ENCODE results near the gene CD40. TPM values are rescaled to one million over a fixed set of nuclear protein-coding genes. Genes with fewer than 3 reads are reported as not detected.

The CD40 gene
- polyA plus RNA-seq, 3 donors = 14.4 to 26.1 (median 18.8) TPM

GRCh38 chr20:46161921-46162320, 43.8 kb downstream of the CD40 start:
- Histone ChIP-seq H4K20me1 (ENCODE audit: insufficient read depth, low read length) (no peaks in the 10 kb centered on the region), H3K9me3 (replicated peaks in 1 of 2; ENCODE audit: control insufficient read depth in 1 of 2, insufficient read depth in 1 of 2, low read length in 2 of 2) (no peaks in the 10 kb centered on the region), H3K9ac (ENCODE audit: insufficient read depth, low read length, poor library complexity, severe bottlenecking) (no peak overlapping the region), H3K36me3 (replicated peaks in 1 of 2; ENCODE audit: control insufficient read depth in 1 of 2, insufficient read depth in 2 of 2, low read length in 2 of 2) (no peaks in the 10 kb centered on the region), H2AFZ (ENCODE audit: insufficient read depth, low read depth, low read length, poor library complexity, severe bottlenecking) (no peak overlapping the region), H3K4me2 (replicated peaks; ENCODE audit: extremely low read depth, low read length, poor library complexity, severe bottlenecking) (no peak overlapping the region), H3K79me2 (ENCODE audit: insufficient read depth, low read length) (no peaks in the 10 kb centered on the region), H3K27ac (ENCODE audit: low read depth in 1 of 2, low read length in 2 of 2) (no peak overlapping the region), H3K27me3 (ENCODE audit: control insufficient read depth in 2 of 2, insufficient read depth in 2 of 2, low read length in 2 of 2) (no peaks in the 10 kb centered on the region), H3K4me1 (ENCODE audit: control insufficient read depth in 1 of 2, insufficient read depth in 2 of 2, low read length in 2 of 2) (no peaks in the 10 kb centered on the region), H3K4me3 (replicated peaks in 1 of 3; ENCODE audit: low read depth in 2 of 3, low read length in 3 of 3) (no peak overlapping the region)
- no CpG with 5 or more reads among the region's 1 CpG for WGBS (ENCODE audit: insufficient coverage)
- H3K4me3 Mint-ChIP-seq = no peak overlapping the region
- no peak for TF ChIP-seq CTCF (IDR thresholded peaks at IDR 0.05)
- H3K4me1 Mint-ChIP-seq = no peaks in the 10 kb centered on the region
- intact Hi-C loops (cut with micrococcal nuclease) = no loop called here
- H3K9me3 Mint-ChIP-seq = no peaks in the 10 kb centered on the region
- H3K27me3 Mint-ChIP-seq (ENCODE audit: low read depth in 3 of 3) = peaks cover 3 to 15% (median 7%) of the 10 kb centered on the region in 3 donors
- no peaks in the 10 kb centered on the region for H3K36me3 Mint-ChIP-seq
- H3K27ac Mint-ChIP-seq = no peak overlapping the region
- DNase-seq = no peak

GRCh38 chr20:46164254-46164653, 46.1 kb downstream of the CD40 start:
- Histone ChIP-seq H2AFZ (ENCODE audit: insufficient read depth, low read depth, low read length, poor library complexity, severe bottlenecking) (no peak overlapping the region), H3K4me3 (replicated peaks in 1 of 3; ENCODE audit: low read depth in 2 of 3, low read length in 3 of 3) (no peak overlapping the region), H3K9ac (ENCODE audit: insufficient read depth, low read length, poor library complexity, severe bottlenecking) (no peak overlapping the region), H4K20me1 (ENCODE audit: insufficient read depth, low read length) (no peaks in the 10 kb centered on the region), H3K27me3 (ENCODE audit: control insufficient read depth in 2 of 2, insufficient read depth in 2 of 2, low read length in 2 of 2) (no peaks in the 10 kb centered on the region), H3K4me2 (replicated peaks; ENCODE audit: extremely low read depth, low read length, poor library complexity, severe bottlenecking) (no peak overlapping the region), H3K36me3 (replicated peaks in 1 of 2; ENCODE audit: control insufficient read depth in 1 of 2, insufficient read depth in 2 of 2, low read length in 2 of 2) (no peaks in the 10 kb centered on the region), H3K4me1 (ENCODE audit: control insufficient read depth in 1 of 2, insufficient read depth in 2 of 2, low read length in 2 of 2) (no peaks in the 10 kb centered on the region), H3K27ac (ENCODE audit: low read depth in 1 of 2, low read length in 2 of 2) (no peak overlapping the region), H3K79me2 (ENCODE audit: insufficient read depth, low read length) (no peaks in the 10 kb centered on the region), H3K9me3 (replicated peaks in 1 of 2; ENCODE audit: control insufficient read depth in 1 of 2, insufficient read depth in 1 of 2, low read length in 2 of 2) (no peaks in the 10 kb centered on the region)
- intact Hi-C loops (cut with micrococcal nuclease) = no loop called here
- Mint-ChIP-seq H3K27ac (no peak overlapping the region), H3K27me3 (ENCODE audit: low read depth in 3 of 3) (peaks cover 9 to 19% (median 12%) of the 10 kb centered on the region in 3 donors), H3K9me3 (peaks cover 0 to 2% (median 0%) of the 10 kb centered on the region in 7 donors), H3K4me3 (no peak overlapping the region), H3K4me1 (no peaks in the 10 kb centered on the region), H3K36me3 (no peaks in the 10 kb centered on the region)
- WGBS (ENCODE audit: insufficient coverage) = 83% methylated on average over 7 of the region's 7 CpGs
- TF ChIP-seq CTCF (IDR thresholded peaks at IDR 0.05) = no peak
- no peak for DNase-seq

Measured in CD14-positive monocyte (primary cell).